ENCODE measurements around the gene SNRK. TPM values are rescaled to one million over a fixed set of nuclear protein-coding genes. Genes with fewer than 3 reads are reported as not detected.

The SNRK gene
- total and polyA plus RNA-seq, 2 experiments from 2014 or later: 5.5 to 18.8 TPM

DNA sequence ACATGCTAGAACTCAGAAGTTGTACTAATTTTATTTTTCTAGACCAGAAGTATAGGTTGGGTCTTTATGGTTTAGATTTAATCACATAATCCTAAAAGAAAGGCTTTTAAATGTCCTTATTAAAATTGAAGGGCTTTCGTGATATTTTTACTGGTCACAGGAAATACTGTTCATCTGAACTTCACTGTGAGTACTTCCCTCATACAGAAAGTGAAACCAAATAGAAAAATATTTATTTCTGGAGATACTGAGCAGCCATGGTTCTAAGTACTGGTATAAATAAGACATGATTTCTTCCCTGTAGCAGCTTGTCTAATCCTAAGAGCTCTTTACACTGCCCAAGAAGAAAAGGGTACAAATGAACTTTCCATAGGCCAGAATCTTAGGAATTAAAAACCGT is 2.0 kb downstream of the SNRK start:
- Mint-ChIP-seq H3K27ac (no peak overlapping the region), H3K27me3 (ENCODE audit: insufficient read depth, low read depth, poor library complexity) (peaks cover 14% of the 10 kb centered on the region), H3K9me3 (no peaks in the 10 kb centered on the region), H3K36me3 (ENCODE audit: low read depth) (no peaks in the 10 kb centered on the region), H3K4me3 (no peak overlapping the region), H3K4me1 (peaks cover 31% of the 10 kb centered on the region)
- Histone ChIP-seq H3K4me1 (ENCODE audit: insufficient read depth) (peaks cover 17% of the 10 kb centered on the region), H2AFZ (no peak overlapping the region), H3K27me3 (ENCODE audit: insufficient read depth) (peaks cover 13% of the 10 kb centered on the region), H3K4me2 (no peak overlapping the region), H4K20me1 (replicated peaks; ENCODE audit: insufficient read depth) (peaks cover 18% of the 10 kb centered on the region), H3K79me2 (replicated peaks; ENCODE audit: insufficient read depth) (peaks cover 64% of the 10 kb centered on the region), H3K36me3 (ENCODE audit: insufficient read depth) (no peaks in the 10 kb centered on the region), H3F3A (replicated peaks; ENCODE audit: low read depth) (peaks cover 5% of the 10 kb centered on the region; the same call in 1 of the 2 replicates), H3K9me2 (ENCODE audit: insufficient read depth) (no peaks in the 10 kb centered on the region), H3K27ac (ENCODE audit: low read depth) (no peak overlapping the region), H3K4me3 (no peak overlapping the region)
- no peak for TF ChIP-seq STAT1 (IDR thresholded peaks at IDR 0.05; ENCODE audit: unreplicated experiment)
- no peak for TF ChIP-seq ZNF114 (CRISPR knock-in tag; IDR thresholded peaks at IDR 0.05)
- no peak for TF ChIP-seq REST (IDR thresholded peaks at IDR 0.05; ENCODE audit: unreplicated experiment)
- TF ChIP-seq NANOG (IDR thresholded peaks at IDR 0.05; ENCODE audit: borderline replicate concordance): no peak
- no peak for TF ChIP-seq CREB1 (CRISPR knock-in tag; IDR thresholded peaks at IDR 0.05; ENCODE audit: low read depth)
- TF ChIP-seq ZNF462 (CRISPR knock-in tag; IDR thresholded peaks at IDR 0.05): no peak
- TF ChIP-seq EZH2 (IDR thresholded peaks at IDR 0.05; ENCODE audit: low read depth, unreplicated experiment): no peak
- no peak for TF ChIP-seq EZH2phosphoT487 (IDR thresholded peaks at IDR 0.05; ENCODE audit: unreplicated experiment)
- no peak for TF ChIP-seq JUNB (IDR thresholded peaks at IDR 0.05; ENCODE audit: unreplicated experiment)
- no peak for TF ChIP-seq ZNF331 (CRISPR knock-in tag; IDR thresholded peaks at IDR 0.05; ENCODE audit: low read depth)
- ATAC-seq (no peak), DNase-seq (ENCODE audit: low spot score) (no peak)

Measured in GM23338 (cell line).